EL (cell line): ENCODE measurements around the gene PARD3.
A peak's percentile ranks its signal among the peaks of the same experiment; 100 is the strongest.
"Not testable (repeated sequence)": the region's sequence is repeated elsewhere in the genome, so short reads cannot be mapped to it uniquely, and the experiment has no call there.

Experiments used
- DNase-seq: peaks from one replicate; pipeline ENCODE4 v3.0.0-alpha.2; 2016

PARD3 gene

DNA sequence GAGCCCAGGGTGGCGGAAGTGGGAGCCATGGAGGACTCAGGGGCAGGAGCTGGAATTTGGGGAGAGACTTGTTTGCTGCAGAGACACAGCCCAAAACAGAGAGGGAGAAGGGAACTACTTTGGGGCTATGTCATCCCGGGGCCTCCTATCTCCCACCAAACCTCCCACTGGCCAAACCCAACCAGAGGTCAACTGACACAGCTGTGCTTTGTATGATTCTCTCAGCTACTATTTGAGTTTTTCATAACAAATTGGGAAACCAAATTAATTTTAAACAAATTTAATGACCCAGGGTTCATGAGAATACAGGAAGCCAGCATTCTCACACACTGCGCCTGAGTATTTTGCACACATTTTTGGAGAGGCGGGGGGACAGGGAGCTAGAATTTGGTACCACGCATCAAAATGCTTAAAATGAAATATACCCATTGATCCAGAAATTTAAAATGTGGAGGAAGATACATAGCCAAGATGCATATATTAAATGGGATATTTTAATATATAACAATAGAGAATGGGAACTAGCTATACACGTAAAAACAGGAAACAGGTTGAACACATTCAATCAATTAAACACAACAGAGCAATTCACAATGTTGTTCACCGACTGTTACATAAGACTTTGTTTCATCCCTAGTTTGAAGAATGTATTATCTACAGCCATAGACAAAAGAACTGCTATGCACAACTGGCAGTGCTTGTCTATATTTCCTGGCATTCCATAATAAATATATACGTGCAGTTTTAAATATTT is 105.3 kb downstream of the PARD3 start:
- no peak for DNase-seq

DNA sequence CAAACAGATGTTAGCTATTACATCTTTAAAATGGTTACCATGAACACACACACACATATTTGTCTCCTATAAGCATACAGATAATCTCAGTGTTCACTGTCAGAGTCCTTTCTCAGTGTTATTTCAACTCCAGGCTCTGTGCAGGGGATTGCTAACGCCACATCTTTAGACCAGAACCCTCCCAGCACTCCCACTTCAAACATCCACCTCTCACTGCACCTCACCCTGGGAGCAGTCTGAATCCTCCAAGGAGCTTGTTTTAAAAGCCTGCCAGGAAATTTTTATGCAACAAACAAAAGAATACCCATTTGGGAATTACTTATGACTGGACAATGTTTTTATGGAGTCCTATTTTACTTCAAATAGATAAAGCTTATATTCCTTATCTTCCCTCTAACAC is 107.4 kb downstream of the PARD3 start:
- no peak for DNase-seq

DNA sequence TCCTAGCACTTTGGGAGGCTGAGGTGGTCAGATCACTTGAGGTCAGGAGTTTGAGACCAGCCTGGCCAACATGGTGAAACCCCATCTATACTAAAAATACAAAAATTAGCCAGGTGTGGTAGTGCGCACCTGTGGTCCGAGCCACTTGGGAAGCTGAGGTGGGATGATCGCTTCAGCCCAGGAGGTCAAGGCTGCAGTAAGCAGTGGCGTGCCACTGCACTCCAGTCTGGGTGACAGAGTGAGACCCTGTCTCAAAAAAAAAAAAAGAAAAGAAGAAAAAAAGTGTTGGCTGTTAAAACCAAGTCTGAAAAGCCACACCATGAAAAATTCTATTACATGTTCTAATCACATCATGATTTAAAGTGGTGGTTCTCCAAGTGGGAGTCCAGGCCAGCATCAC is 108.1 kb downstream of the PARD3 start:
- DNase-seq, result not testable (repeated sequence)

DNA sequence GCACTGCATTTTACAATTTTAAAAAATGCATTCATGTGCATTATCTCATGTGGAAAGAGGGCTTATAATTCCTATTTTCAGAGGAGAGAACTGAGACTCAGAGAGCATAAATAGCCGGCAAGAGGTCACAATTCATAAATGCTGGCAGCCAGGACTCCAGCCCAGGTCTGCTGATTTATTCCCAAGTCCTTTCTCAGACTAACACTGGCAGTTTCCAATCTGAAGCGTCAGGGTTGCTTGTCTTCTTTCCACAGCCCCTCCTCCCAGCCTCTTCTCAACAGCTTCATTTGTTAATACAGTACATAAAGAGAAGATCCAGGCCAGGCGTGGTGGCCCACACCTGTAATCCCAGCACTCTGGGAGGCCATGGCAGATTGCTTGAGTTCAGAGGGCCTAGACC is 108.9 kb downstream of the PARD3 start:
- no peak for DNase-seq

GRCh38 chr10:34705563-34705962 is 109.5 kb downstream of the PARD3 start:
- DNase-seq, result no peak

DNA sequence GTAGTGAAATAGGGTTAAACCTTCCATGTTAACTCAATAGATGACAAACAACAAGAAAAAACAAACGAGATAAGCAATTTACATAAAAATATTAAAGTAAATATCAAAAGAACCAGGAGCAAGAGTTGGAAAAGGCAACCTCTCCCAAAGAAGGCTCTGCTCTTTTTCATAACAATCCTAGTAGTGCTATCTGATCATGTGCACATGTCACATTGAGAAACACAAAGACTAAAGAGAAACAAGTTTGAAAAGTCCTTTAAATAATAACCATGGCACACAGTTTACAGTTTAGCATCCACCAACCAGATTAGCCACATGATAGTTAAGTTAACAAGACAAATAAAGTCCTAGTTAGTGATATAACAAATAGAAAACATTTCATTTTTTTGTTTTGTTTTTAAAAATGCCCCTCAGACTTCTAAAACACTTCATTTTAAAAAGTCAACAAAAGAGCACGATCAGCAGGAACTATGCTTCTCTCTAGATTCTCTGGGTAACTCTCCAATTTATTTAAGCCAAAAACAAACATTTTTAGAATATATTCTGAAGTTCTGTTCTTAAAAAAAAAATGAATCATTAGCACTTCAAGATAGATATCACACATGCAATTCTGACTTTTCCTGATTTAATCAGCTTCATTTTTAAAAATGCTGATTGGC is 110.4 kb downstream of the PARD3 start:
- no peak for DNase-seq

GRCh38 chr10:34702982-34703381 is 112.1 kb downstream of the PARD3 start:
- DNase-seq, result no peak

DNA sequence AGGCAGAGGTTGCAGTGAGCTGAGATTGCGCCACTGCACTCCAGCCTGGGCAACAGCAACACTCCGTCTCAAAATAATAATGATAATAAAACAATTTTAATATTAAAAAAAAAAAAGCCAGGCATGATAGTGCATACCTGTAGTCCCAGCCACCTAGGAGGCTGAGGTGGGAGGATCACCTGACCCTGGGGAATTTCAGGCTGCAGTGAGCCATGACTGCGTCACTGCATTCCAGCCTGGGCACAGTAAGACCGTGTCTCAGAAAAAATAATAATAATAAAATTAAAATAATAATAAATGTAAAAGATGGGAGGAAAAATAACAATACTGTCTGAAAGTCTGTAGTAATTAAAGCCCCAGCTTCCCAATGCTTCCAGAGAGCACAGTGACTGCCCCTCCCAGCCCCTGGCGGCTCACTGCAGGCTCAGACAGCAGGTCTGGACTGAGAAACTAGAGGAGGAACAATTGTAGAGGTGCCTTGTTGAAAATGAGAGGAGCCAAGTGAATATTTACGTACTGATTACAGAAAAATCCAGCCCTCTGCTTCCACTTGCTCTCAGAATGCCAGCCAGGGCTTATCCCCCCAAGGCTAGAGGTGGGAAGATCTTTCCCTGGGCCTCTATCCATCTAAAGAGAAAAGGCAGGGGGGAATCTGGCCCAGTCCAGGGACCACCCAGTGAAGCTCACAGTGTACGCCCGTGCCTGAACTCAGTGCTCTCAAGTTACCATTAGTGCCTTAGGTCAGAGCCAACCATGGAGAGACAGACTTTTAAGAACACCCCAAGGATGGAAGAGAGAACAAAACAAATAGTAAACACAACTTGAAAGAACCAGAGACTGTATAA is 112.8 kb downstream of the PARD3 start:
- DNase-seq, result no peak

GRCh38 chr10:34701194-34701593 is 113.9 kb downstream of the PARD3 start:
- DNase-seq, result no peak

- DNase-seq, result not testable (repeated sequence)
These were observed 114.3 kb downstream of the PARD3 start for GRCh38 chr10:34700752-34701151.

DNA sequence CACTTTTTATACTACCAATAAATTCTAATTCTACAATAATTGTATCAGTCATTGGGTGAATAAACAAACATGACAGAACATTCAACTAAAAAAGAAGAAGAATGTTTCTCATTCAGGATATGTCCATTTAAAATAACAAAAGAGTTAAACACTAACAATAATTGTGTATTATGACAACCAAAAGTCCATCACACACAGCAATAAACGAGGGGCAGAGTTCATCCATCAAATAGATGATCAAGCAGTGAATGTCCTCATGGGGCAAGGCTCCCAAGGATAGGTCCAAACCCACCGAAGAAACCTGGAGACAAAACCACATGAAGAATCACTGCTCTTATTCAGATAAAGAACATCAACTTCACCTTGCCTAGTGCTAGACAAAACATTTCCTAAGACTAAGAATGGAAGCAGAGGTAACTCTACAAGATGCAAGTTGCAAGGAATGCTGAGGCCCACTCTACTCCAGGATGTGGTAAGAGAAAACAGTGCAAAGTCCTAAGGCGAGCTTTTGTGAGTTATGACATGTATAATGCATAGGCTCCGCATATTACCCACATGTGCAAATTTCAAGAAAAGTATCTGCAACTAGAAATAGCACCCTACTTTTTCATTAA is 115.1 kb downstream of the PARD3 start:
- DNase-seq, result no peak

DNA sequence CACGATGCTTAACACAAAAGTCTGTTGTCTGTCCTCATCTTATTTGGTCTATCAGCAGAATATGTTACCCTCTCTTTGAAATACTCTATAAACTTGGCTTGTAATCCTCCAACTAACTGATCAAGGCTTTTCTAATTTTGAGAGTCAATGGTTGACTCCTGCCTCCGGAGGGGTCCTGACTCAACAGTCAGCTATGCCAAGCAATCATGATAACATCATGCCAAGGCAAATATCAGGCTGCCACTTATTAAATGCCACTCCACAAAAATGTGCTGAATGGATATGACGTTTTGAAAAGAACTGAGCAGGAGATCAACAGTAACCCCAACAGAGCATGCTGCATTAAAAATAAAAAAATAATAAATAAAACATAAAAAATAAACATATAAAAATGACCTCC is 116.1 kb downstream of the PARD3 start:
- peak; percentile 91 for DNase-seq

- DNase-seq, result no peak
These were observed 116.8 kb downstream of the PARD3 start for GRCh38 chr10:34698248-34698831.

DNA sequence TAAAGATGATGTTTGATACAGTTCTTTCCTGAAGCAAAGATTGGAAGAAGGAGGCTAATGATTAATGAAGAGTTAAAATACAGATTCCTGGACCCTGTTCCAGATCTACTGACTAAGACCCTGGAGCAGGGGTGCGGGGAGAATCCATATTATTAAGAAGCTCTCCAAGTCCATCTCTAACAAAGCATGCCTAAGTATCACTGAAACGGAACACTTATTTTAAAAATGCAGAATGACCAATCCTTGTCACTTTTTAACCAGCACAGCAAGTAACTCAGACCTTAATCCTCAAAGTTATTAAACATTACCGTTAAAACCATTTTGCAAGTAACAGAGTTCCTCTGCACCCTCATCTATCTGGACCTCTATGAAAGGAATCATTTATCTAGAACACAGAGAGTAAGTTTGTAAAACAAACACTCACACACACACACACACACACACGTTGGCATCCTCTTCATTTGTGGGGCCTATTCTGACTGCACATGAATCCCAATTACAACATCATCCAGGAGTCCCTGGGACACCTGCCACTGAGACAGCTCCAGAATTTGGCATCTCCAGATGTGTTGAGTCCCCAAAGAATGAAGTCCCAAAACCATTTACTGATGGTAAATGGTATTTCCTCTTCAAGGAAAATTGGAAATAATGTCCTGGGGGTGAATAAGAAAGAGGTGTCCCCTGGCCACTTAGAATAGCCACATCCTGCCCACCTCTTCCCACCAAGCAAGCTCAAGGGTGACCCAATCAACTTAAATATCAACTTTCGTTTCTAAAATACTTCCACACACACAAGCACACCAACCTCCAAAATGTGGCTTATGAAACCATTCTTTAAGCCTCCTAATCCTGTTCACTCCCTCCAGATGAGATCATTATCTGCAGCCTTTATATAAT is 117.5 kb downstream of the PARD3 start:
- no peak for DNase-seq

DNA sequence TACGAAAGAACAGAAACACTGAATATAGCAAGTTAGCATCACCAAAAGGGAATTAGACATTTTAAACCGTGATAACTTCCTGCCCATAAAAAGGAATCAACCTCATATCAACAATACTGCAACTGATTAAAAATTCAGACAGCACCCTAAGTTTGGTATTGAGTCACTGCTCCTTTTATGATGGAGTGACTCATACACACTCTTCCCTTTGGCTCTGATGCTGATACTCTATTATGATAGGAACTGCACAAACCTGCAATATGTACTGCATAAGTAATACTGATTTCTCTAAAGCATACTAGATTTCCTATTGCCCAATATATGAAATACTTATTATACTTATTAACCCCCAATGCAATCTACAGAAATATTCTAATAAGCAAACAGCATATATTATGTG is 118.7 kb downstream of the PARD3 start:
- DNase-seq, result peak; percentile 80

GRCh38 chr10:34690383-34691049 is 124.6 kb downstream of the PARD3 start:
- no peak for DNase-seq

DNA sequence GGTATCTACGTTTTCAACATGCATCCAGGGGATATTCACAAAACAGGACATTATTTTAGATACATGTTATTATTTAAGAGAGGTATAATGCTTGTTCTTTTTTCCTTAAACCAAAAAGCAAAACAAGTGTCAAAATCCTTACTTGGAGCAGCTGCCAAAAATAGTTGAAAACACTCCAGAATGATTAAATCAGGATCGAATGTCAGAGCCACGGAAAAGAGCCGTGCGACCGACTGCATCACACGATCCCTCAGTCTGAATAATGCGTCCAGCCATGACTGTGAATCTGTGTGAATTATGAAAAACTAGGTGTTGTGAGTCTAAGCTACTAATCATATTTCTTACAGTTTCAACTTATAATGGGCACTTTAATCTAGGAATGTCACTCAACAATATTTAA is 126.0 kb downstream of the PARD3 start:
- DNase-seq, result no peak

DNA sequence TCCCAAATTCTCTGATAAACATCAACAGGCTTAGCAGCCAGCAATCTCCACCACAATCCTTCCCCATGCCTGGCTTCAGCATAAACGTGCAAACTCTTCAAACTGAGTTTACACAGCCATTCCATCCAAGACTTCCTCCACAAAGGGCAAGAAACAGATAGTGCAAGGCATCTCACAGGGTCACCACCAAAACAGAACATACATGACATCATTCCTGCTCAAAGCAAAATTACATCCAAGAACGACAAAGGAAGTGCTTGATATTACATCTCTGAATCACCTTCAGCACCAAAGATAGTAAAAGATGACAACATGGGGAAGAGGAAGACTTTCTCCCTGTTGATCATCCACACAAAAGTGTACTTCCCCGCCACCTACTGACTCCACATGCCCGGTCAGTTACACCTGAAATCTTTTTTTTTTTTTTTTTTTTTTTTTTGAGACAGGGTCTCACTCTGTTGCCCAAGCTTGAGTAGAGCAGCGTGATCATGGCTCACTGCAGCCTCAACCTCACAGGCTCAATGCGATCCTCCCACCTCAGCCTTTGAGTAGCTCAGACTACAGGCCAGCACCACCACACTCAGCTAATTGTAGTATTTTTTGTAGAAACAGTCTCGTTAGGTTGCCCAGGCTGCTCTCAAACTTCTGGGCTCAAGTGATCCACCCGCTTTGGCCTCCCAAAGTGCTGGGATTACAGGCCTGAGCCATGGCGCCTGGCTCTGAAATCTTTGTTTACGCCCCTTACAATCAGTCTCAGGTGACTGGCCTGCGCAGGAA is 127.5 kb downstream of the PARD3 start:
- peak; percentile 49 for DNase-seq

DNA sequence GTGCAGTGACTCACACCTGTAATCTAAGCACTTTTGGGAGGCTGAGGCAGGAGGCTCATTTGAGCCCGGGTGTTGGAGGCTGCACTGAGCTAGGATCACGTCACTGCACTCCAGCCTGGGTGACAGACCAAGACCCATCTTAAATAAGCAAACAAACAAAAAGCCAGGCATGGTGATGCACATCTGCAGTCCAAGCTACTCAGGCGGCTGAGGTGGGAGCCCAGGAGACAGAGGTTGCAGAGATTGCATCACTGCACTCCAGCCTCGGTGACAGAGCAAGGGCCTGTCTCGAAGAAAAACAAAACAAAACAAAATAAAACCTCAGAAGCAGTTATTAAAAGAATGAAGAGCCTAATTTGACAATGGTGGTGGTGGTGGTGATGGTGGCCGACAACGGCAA is 132.5 kb downstream of the PARD3 start:
- DNase-seq, result no peak

DNA sequence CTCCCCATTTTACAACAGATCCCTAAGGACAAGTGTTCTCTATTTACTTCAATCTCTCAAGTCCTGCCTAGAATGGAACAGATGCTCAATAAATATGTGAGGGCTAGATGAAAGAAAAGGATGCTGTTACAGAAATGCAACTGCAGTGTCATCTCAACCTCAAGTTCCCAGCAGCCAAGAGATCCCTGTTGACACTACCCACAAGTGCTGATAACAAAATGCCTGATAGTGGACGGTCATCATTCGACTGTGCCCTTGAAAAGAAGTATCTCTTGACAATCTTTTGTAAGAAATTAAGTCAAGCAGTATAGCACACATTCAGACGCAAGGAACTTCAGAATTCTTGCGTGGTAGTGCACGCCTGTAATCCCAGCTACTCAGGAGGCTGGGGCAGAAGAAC is 133.2 kb downstream of the PARD3 start:
- DNase-seq, result no peak
